Diencephalon (tissue), 1 donor: Measurements from ENCODE around the gene TRIM43B. TPM values are rescaled to one million over a fixed set of nuclear protein-coding genes. Genes with fewer than 3 reads are reported as not detected.

Experiments
- small RNA-seq: library from RNA; depleted of rRNA; stranded (forward); fragments of <200 nt; gene quantifications from one replicate; pipeline ENCODE3, GENCODE V24; 2014
- total RNA-seq: library from RNA; depleted of rRNA; stranded (reverse); fragments of >200 nt; gene quantifications from one replicate; pipeline ENCODE4 v1.2.3, GENCODE V29; 2014

TRIM43B gene
- not detected for total RNA-seq

GRCh38 chr2:95484654-95485053, at the start of gene TRIM43B:
TRIM43B (minus strand) TSS chr2:95484754; CDS start chr2:95482714, 2,040 bp downstream.

Small RNAs within 50 kb of the gene (small RNA-seq; reads per million reads assigned to genes)
- gene AC009237.11 (not detected), gene AC133104.2 (not detected)

Other genes with a start within 250 kb of the TRIM43B start
- gene PROM2, start 210.3 kb downstream of the TRIM43B start, total RNA-seq = 2.1 TPM
- gene KCNIP3, start 187.4 kb downstream of the TRIM43B start, total RNA-seq = 12.7 TPM
- 13.6 TPM for gene FAHD2A, start 82.0 kb downstream of the TRIM43B start, total RNA-seq
- not detected for gene TRIM43, start 107.2 kb upstream of the TRIM43B start, total RNA-seq